DND-41 (cell line): ENCODE results near the gene ARMCX4.

Experiments used
- ATAC-seq: fragments of 200-7000 bp; cut with Tn5 transposase; 3 replicates; pipeline ENCODE4 v1.9.1; 2021; ENCODE audit warnings: low read depth; ENCODE audit not compliant: insufficient read depth
- DNase-seq: peaks from one replicate; pipeline ENCODE4 v3.0.0-alpha.2; 2020
- H2AFZ ChIP-seq: 2 replicates; pipeline ENCODE4 v1.6.0; 2012; ENCODE audit warnings: low read depth, low read length
- H3K27ac ChIP-seq: 2 replicates; pipeline ENCODE4 v1.5.1; 2012; ENCODE audit warnings: low read length, inconsistent platforms
- H3K27me3 ChIP-seq: fragments of 200-600 bp; sonication (generic); 2 replicates; pipeline ENCODE4 v1.6.0; 2012; ENCODE audit warnings: low read length, mild to moderate bottlenecking, inconsistent platforms; ENCODE audit not compliant: insufficient read depth, poor library complexity
- H3K36me3 ChIP-seq: 2 replicates; pipeline ENCODE4 v1.5.1; 2012; ENCODE audit warnings: low read length, inconsistent platforms; ENCODE audit not compliant: insufficient read depth
- H3K4me1 ChIP-seq: 2 replicates; pipeline ENCODE4 v1.5.1; 2012; ENCODE audit warnings: mild to moderate bottlenecking, low read length; ENCODE audit not compliant: insufficient read depth
- H3K4me2 ChIP-seq: 2 replicates; pipeline ENCODE4 v1.6.0; 2012; ENCODE audit warnings: mild to moderate bottlenecking, moderate library complexity, low read length, inconsistent platforms; ENCODE audit not compliant: insufficient read depth
- H3K4me3 ChIP-seq, 2 experiments: fragments of 200-600 bp in 1 of 2; shearing (Covaris generic) in 1 of 2; 2 replicates each; pipeline ENCODE4 v1.5.1; 2012 to 2016; ENCODE audit warnings: inconsistent platforms in 2 of 2, low read length in 2 of 2, mild to moderate bottlenecking in 2 of 2, low read depth in 1 of 2, moderate library complexity in 1 of 2
- H3K79me2 ChIP-seq: 2 replicates; pipeline ENCODE4 v1.6.0; 2012; ENCODE audit warnings: low read length, inconsistent platforms; ENCODE audit not compliant: insufficient read depth
- H3K9ac ChIP-seq: 2 replicates; pipeline ENCODE4 v1.6.0; 2012; ENCODE audit warnings: low read depth, mild to moderate bottlenecking, inconsistent platforms, low read length, moderate library complexity
- H3K9me3 ChIP-seq: 2 replicates; pipeline ENCODE4 v1.5.1; 2012; ENCODE audit warnings: low read length, moderate library complexity, mild to moderate bottlenecking, inconsistent platforms; ENCODE audit not compliant: insufficient read depth, severe bottlenecking
- H4K20me1 ChIP-seq: 2 replicates; pipeline ENCODE4 v1.6.0; 2012; ENCODE audit warnings: low read length; ENCODE audit not compliant: insufficient read depth
- CTCF ChIP-seq: IDR thresholded peaks from 2 replicates; pipeline ENCODE4 v1.5.1; 2012; ENCODE audit warnings: borderline replicate concordance, low read length, moderate library complexity, mild to moderate bottlenecking; ENCODE audit not compliant: poor library complexity, severe bottlenecking; ENCODE audit errors: extremely low read depth
- EZH2 ChIP-seq: IDR thresholded peaks from 3 replicates; pipeline ENCODE4 v1.6.1; 2012; ENCODE audit warnings: borderline replicate concordance, low read depth, mild to moderate bottlenecking, moderate library complexity, low read length, inconsistent platforms; ENCODE audit not compliant: severe bottlenecking

Gene ARMCX4

GRCh38 chrX:101450961-101451360 is 34.3 kb upstream of the ARMCX4 start:
- Histone ChIP-seq H4K20me1 (no peaks in the 10 kb centered on the region), H3K27ac (no peak overlapping the region), H3K9ac (no peak overlapping the region), H2AFZ (no peak overlapping the region), H3K9me3 (no peaks in the 10 kb centered on the region), H3K27me3 (no peaks in the 10 kb centered on the region), H3K4me1 (no peaks in the 10 kb centered on the region), H3K4me2 (no peak overlapping the region), H3K4me3 (no peak overlapping the region), H3K36me3 (no peaks in the 10 kb centered on the region), H3K79me2 (no peaks in the 10 kb centered on the region)
- DNase-seq (no peak), ATAC-seq (no peak)
- no peak for TF ChIP-seq EZH2
- TF ChIP-seq CTCF, result no peak

- DNase-seq, result no peak
- Histone ChIP-seq H3K79me2 (no peaks in the 10 kb centered on the region), H3K27me3 (no peaks in the 10 kb centered on the region), H3K9me3 (no peaks in the 10 kb centered on the region), H3K36me3 (no peaks in the 10 kb centered on the region), H3K4me2 (no peak overlapping the region), H3K4me1 (no peaks in the 10 kb centered on the region), H3K9ac (no peak overlapping the region), H3K4me3 (no peak overlapping the region), H3K27ac (no peak overlapping the region), H4K20me1 (no peaks in the 10 kb centered on the region), H2AFZ (no peak overlapping the region)
- ATAC-seq, result no peak
- TF ChIP-seq EZH2 (no peak), CTCF (no peak)
Measured at GRCh38 chrX:101452056-101452455, 33.2 kb upstream of the ARMCX4 start.

- TF ChIP-seq EZH2 (no peak), CTCF (no peak)
- H3K27ac ChIP-seq, result no peak overlapping the region
- H2AFZ ChIP-seq, result no peak overlapping the region
- H3K9ac ChIP-seq, result no peak overlapping the region
- H3K27me3 ChIP-seq, result no peaks in the 10 kb centered on the region
- no peak overlapping the region for H3K4me2 ChIP-seq
- H3K9me3 ChIP-seq, result no peaks in the 10 kb centered on the region
- ATAC-seq, result no peak
- H3K36me3 ChIP-seq, result no peaks in the 10 kb centered on the region
- no peaks in the 10 kb centered on the region for H3K79me2 ChIP-seq
- no peaks in the 10 kb centered on the region for H3K4me1 ChIP-seq
- DNase-seq, result no peak
- H4K20me1 ChIP-seq, result no peaks in the 10 kb centered on the region
- H3K4me3 ChIP-seq, result no peak overlapping the region
Measured at GRCh38 chrX:101460669-101461068, 24.6 kb upstream of the ARMCX4 start.

- Histone ChIP-seq H3K27me3 (no peaks in the 10 kb centered on the region), H2AFZ (no peak overlapping the region), H3K4me1 (no peaks in the 10 kb centered on the region), H3K4me2 (no peak overlapping the region), H3K9ac (no peak overlapping the region), H3K36me3 (no peaks in the 10 kb centered on the region), H3K9me3 (no peaks in the 10 kb centered on the region), H3K79me2 (no peaks in the 10 kb centered on the region), H3K27ac (no peak overlapping the region), H3K4me3 (no peak overlapping the region), H4K20me1 (no peaks in the 10 kb centered on the region)
- TF ChIP-seq CTCF, result peak; percentile 48
- no peak for TF ChIP-seq EZH2
- no peak; the same call in 2 of the 3 replicates for ATAC-seq
- no peak for DNase-seq
Measured at GRCh38 chrX:101462892-101463291, 22.4 kb upstream of the ARMCX4 start.
